A673 (cell line): ENCODE measurements around the gene CPZ.

Experiments
- EZH2 ChIP-seq: fragments of 200-600 bp; sonication (generic); IDR thresholded peaks from 2 replicates; pipeline ENCODE4 v1.6.1; 2017; ENCODE audit warnings: borderline replicate concordance, low read depth, mild to moderate bottlenecking, mixed read lengths, antibody characterized with exemption, low read length; ENCODE audit not compliant: poor library complexity, severe bottlenecking
- TF ChIP-seq, protein P1 (sequence below): fragments of 300-800, 200-600 bp; sonication (generic); conservative IDR thresholded peaks from 2 replicates; pipeline ENCODE4 v1.5.1; 2017; ENCODE audit warnings: low read depth, mild to moderate bottlenecking, antibody characterized with exemption, low read length, moderate library complexity, mixed read lengths

- TF ChIP-seq, protein P1, sequence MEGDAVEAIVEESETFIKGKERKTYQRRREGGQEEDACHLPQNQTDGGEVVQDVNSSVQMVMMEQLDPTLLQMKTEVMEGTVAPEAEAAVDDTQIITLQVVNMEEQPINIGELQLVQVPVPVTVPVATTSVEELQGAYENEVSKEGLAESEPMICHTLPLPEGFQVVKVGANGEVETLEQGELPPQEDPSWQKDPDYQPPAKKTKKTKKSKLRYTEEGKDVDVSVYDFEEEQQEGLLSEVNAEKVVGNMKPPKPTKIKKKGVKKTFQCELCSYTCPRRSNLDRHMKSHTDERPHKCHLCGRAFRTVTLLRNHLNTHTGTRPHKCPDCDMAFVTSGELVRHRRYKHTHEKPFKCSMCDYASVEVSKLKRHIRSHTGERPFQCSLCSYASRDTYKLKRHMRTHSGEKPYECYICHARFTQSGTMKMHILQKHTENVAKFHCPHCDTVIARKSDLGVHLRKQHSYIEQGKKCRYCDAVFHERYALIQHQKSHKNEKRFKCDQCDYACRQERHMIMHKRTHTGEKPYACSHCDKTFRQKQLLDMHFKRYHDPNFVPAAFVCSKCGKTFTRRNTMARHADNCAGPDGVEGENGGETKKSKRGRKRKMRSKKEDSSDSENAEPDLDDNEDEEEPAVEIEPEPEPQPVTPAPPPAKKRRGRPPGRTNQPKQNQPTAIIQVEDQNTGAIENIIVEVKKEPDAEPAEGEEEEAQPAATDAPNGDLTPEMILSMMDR, result no peak
- no peak for TF ChIP-seq EZH2
These were observed 4.9 kb upstream of the CPZ start for GRCh38 chr4:8587469-8588195.
